ENCODE data around the gene CDK2. TPM values are rescaled to one million over a fixed set of nuclear protein-coding genes. Genes with fewer than 3 reads are reported as not detected.

The CDK2 gene
- polyA plus RNA-seq, 1 of the 3 experiments (the other 2 are of a cell fraction) = 43.3 TPM

DNA sequence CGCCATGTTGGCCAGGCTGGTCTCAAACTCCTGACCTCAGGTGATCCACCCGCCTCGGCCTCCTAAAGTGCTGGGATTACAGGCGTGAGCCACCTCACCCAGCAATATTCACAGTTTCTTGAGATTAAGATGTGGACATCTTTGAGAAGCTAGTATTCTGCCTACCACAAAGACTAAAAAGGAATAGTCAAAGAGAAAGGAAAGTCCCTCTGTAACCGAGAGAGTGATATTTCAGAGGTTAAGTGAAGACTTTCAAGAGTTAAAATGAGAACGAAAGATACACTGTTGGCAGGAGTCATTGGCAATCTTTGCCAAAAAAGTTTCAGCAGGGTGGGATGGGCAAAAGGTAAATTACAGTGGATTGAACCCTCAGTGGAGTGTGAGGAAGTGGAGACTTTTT, 20.1 kb upstream of the CDK2 start:
- TF ChIP-seq SIN3A (IDR thresholded peaks at IDR 0.05; ENCODE audit: borderline replicate concordance, low read depth, low read length) (no peak), SMC3 (IDR thresholded peaks at IDR 0.05; ENCODE audit: low read depth, low read length) (no peak), REST (IDR thresholded peaks at IDR 0.05; ENCODE audit: low read depth, low read length) (no peak), GABPA (IDR thresholded peaks at IDR 0.05; ENCODE audit: low read depth) (no peak)
- no peak overlapping the region for H3K4me2 ChIP-seq
- ChIA-PET POLR2A (no interaction called here), CTCF (interaction anchor here (1.6 to 2.0 kb wide), 2 partner anchors 10 to 20 kb away, joined by 3 to 4 read pairs; no protein-coding TSS in a partner anchor)
- H3K9me3 ChIP-seq = no peaks in the 10 kb centered on the region
- no peak overlapping the region for H3K27ac ChIP-seq (ENCODE audit: low read depth in 2 of 2, low read length in 1 of 2)
- no peaks in the 10 kb centered on the region for H3K4me1 ChIP-seq (ENCODE audit: control insufficient read depth in 1 of 2, insufficient read depth in 2 of 2, low read depth in 1 of 2, low read length in 1 of 2)
- no peaks in the 10 kb centered on the region for H3K27me3 ChIP-seq (ENCODE audit: insufficient read depth)
- no peaks in the 10 kb centered on the region for H4K20me1 ChIP-seq (ENCODE audit: insufficient read depth)
- peaks cover 18 to 52% of the 10 kb centered on the region in 2 experiments for H3K36me3 ChIP-seq (replicated peaks in 1 of 2; ENCODE audit: control insufficient read depth in 1 of 2, insufficient read depth in 2 of 2, low read length in 1 of 2)
- no peak overlapping the region for H3K9ac ChIP-seq
- no peak overlapping the region for H3K4me3 ChIP-seq (ENCODE audit: low read depth in 2 of 2, low read length in 1 of 2)
- H3K79me2 ChIP-seq (ENCODE audit: insufficient read depth) = no peaks in the 10 kb centered on the region
- DNase-seq = no peak
- H2AFZ ChIP-seq (ENCODE audit: low read depth) = no peak overlapping the region
- H3K9me2 ChIP-seq = no peaks in the 10 kb centered on the region
- WGBS (ENCODE audit: low lambda C conversion rate) = 98% methylated on average over 6 of the region's 6 CpGs
- H3F3A ChIP-seq (replicated peaks; ENCODE audit: insufficient read depth) = no peaks in the 10 kb centered on the region

DNA sequence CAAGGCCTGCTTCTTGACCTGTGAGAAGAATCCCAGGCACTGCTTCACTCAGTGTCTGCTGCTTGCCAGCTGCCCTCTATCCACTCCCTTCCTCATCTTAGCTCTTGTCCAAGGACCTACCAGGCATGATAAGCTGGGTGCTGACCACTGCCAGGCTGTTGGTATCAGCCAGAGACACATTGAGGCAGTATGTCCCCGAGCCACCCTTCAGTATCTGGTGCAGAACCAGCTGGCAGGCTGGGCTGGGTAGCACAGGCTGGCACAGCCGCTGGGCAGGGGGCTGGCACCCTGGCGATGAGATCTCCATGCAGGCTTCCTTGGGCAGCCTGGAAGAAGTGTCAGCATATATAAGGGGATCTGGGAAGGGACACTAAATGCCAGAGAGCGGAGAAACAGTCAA, 11.3 kb upstream of the CDK2 start:
- POLR2A ChIA-PET = no interaction called here

More for the DNA sequence above, 11.3 kb upstream of the CDK2 start:
- WGBS (ENCODE audit: low lambda C conversion rate) = 71% methylated on average over 4 of the region's 4 CpGs
- H3K9me3 ChIP-seq = no peaks in the 10 kb centered on the region
- H3K4me2 ChIP-seq = no peak overlapping the region
- H2AFZ ChIP-seq (ENCODE audit: low read depth) = no peak overlapping the region
- H3K9ac ChIP-seq = no peak overlapping the region
- no peak for DNase-seq
- H3K4me1 ChIP-seq (ENCODE audit: control insufficient read depth in 1 of 2, insufficient read depth in 2 of 2, low read depth in 1 of 2, low read length in 1 of 2) = peaks cover 0 to 15% of the 10 kb centered on the region in 2 experiments; a peak in 1 of 4 replicates
- peaks cover 4 to 13% of the 10 kb centered on the region in 2 experiments for H3K36me3 ChIP-seq (replicated peaks in 1 of 2; ENCODE audit: control insufficient read depth in 1 of 2, insufficient read depth in 2 of 2, low read length in 1 of 2)
- CTCF ChIA-PET = interaction anchor here (0.8 to 2.4 kb wide), 6 partner anchors 11 to 217 kb away, joined by 4 to 12 read pairs (median 6); partner anchors contain the start of gene DGKA
- no peaks in the 10 kb centered on the region for H3K9me2 ChIP-seq
- H3K4me3 ChIP-seq (ENCODE audit: low read depth in 2 of 2, low read length in 1 of 2) = no peak overlapping the region
- H3K27me3 ChIP-seq (ENCODE audit: insufficient read depth) = no peaks in the 10 kb centered on the region
- peaks cover 17% of the 10 kb centered on the region for H3F3A ChIP-seq (replicated peaks; ENCODE audit: insufficient read depth)
- no peaks in the 10 kb centered on the region for H3K79me2 ChIP-seq (ENCODE audit: insufficient read depth)
- H3K27ac ChIP-seq (ENCODE audit: low read depth in 2 of 2, low read length in 1 of 2) = no peak overlapping the region
- H4K20me1 ChIP-seq (ENCODE audit: insufficient read depth) = no peaks in the 10 kb centered on the region
- TF ChIP-seq EP300 (IDR thresholded peaks at IDR 0.05; ENCODE audit: borderline replicate concordance in 1 of 2, low read depth in 1 of 2, low read length in 1 of 2) (no peak), YY1 (IDR thresholded peaks at IDR 0.05; ENCODE audit: low read depth) (no peak), TEAD4 (IDR thresholded peaks at IDR 0.05; ENCODE audit: borderline replicate concordance, insufficient read depth) (no peak), NFIC (IDR thresholded peaks at IDR 0.05; ENCODE audit: borderline replicate concordance) (no peak), TCF12 (IDR thresholded peaks at IDR 0.05) (no peak), FOXM1 (IDR thresholded peaks at IDR 0.05; ENCODE audit: low read depth) (no peak), ELF1 (IDR thresholded peaks at IDR 0.05) (no peak), TAF1 (IDR thresholded peaks at IDR 0.05; ENCODE audit: borderline replicate concordance, low read depth, low read length) (no peak), MEF2A (IDR thresholded peaks at IDR 0.05; ENCODE audit: borderline replicate concordance, low read depth) (no peak), RFX5 (IDR thresholded peaks at IDR 0.05; ENCODE audit: low read length) (no peak), GABPA (IDR thresholded peaks at IDR 0.05; ENCODE audit: low read depth) (no peak), RAD21 (IDR thresholded peaks at IDR 0.05; ENCODE audit: low read length) (no peak), RCOR1 (IDR thresholded peaks at IDR 0.05; ENCODE audit: low read length) (no peak), MXI1 (IDR thresholded peaks at IDR 0.05; ENCODE audit: low read depth, low read length) (no peak), EZH2phosphoT487 (IDR thresholded peaks at IDR 0.05; ENCODE audit: borderline replicate concordance, low read depth) (no peak), SIN3A (IDR thresholded peaks at IDR 0.05; ENCODE audit: borderline replicate concordance, low read depth, low read length) (no peak), JUND (IDR thresholded peaks at IDR 0.05) (no peak)
- TF ChIP-seq, protein P1, sequence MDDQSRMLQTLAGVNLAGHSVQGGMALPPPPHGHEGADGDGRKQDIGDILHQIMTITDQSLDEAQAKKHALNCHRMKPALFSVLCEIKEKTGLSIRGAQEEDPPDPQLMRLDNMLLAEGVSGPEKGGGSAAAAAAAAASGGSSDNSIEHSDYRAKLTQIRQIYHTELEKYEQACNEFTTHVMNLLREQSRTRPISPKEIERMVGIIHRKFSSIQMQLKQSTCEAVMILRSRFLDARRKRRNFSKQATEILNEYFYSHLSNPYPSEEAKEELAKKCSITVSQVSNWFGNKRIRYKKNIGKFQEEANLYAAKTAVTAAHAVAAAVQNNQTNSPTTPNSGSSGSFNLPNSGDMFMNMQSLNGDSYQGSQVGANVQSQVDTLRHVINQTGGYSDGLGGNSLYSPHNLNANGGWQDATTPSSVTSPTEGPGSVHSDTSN (IDR thresholded peaks at IDR 0.05) = no peak
- TF ChIP-seq, protein P2, sequence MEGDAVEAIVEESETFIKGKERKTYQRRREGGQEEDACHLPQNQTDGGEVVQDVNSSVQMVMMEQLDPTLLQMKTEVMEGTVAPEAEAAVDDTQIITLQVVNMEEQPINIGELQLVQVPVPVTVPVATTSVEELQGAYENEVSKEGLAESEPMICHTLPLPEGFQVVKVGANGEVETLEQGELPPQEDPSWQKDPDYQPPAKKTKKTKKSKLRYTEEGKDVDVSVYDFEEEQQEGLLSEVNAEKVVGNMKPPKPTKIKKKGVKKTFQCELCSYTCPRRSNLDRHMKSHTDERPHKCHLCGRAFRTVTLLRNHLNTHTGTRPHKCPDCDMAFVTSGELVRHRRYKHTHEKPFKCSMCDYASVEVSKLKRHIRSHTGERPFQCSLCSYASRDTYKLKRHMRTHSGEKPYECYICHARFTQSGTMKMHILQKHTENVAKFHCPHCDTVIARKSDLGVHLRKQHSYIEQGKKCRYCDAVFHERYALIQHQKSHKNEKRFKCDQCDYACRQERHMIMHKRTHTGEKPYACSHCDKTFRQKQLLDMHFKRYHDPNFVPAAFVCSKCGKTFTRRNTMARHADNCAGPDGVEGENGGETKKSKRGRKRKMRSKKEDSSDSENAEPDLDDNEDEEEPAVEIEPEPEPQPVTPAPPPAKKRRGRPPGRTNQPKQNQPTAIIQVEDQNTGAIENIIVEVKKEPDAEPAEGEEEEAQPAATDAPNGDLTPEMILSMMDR (IDR thresholded peaks at IDR 0.05) = no peak
